DMS53 (cell line): ENCODE results near the gene EMC1.
"Not testable (repeated sequence)": the region's sequence is repeated elsewhere in the genome, so short reads cannot be mapped to it uniquely, and the experiment has no call there.

Experiments
- DNase-seq: peaks from one replicate; lab custom pipeline; 2025; lab: John Stamatoyannopoulos, UW

EMC1 gene

DNA sequence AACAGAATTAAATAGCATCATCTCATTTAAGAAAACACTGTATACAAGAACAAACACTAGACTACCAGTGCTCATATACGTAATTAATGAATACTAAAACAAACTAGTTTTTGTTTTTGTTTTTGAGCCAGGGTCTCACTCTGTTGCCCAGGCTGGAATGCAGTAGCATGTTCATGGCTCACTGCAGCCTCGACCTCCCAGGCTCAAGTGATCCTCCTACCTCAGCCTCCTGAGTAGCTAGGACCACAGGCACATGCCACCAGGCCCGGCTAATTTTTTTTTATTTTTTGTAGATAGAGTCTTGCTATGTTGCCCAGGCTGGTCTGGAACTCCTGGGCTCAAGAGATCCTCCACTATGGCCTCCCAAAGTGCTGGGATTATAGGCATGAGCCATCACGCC lies 34.7 kb downstream of the EMC1 start:
- DNase-seq, result not testable (repeated sequence)

DNA sequence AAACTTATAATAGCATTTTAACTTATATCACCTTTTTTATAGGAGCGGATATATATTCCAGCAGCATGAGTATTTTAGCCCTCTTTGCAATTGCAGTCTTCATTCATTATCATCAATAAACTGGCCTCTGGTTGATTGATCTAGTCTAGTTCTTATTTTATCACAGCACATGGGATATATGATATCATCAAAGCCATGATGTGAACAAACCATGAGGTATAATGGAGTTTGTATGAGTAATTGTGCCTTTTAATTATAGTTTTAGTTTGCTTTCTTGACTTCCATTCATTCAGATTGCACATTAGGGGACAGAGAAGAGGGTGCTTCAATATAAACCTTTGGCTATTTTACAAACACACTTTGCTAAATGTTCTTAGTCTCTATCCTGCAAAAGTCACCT lies 37.7 kb downstream of the EMC1 start:
- no peak for DNase-seq

DNA sequence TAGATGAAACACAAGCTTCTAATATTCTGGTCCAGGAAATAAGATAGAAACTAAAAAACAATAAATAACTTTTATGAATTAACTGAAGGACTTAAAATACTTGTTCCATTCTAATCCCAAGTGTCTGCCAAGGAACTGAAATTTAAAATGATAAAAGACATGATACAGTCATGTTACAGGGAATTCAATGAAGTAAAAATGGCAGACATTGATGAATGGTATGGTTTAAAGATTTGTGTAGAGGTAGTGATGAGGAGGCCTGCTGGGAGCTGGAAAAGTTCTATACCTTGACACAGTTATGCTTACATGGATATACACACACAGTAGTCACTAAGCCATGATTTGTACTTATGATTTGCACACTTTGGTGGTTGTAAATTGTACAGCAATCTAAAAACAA lies 39.2 kb downstream of the EMC1 start:
- DNase-seq, result no peak

DNA sequence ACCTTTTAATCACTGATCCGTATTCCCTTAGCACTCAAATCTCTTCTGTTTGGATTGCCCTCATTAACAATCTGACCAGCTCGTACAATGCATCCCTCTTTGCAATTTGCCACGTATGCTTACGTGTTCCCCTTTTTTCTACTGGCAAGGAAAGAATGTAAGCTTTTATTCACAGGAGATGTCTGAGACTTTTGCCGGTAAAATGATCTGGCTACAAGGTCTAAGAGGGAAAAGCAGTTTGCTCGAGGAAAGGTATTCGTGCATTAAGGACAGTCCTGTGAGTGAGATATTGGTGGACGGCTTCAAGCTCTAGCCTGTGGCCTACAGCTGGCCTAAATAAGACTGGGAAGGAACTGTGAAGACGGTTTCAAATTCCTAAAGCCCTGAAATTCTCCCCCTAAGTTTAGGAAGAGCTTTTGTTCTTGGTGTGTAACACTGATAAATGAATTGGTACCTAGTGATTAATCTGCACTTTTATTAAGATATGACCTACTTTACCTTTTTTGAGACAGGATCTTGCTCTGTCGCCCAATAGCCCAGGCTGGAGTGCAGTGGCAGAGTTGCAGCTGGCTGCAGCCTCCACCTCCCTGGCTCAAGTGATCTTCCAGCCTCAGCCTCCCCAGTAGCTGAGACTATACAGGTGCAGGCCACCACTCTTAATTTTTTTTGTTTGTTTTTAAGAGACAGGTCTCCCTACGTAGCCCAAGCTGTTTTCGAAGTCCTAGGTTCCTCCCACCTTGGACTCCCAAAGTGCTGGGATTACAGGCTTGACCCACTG lies 40.4 kb downstream of the EMC1 start:
- peak; percentile 61 for DNase-seq

DNA sequence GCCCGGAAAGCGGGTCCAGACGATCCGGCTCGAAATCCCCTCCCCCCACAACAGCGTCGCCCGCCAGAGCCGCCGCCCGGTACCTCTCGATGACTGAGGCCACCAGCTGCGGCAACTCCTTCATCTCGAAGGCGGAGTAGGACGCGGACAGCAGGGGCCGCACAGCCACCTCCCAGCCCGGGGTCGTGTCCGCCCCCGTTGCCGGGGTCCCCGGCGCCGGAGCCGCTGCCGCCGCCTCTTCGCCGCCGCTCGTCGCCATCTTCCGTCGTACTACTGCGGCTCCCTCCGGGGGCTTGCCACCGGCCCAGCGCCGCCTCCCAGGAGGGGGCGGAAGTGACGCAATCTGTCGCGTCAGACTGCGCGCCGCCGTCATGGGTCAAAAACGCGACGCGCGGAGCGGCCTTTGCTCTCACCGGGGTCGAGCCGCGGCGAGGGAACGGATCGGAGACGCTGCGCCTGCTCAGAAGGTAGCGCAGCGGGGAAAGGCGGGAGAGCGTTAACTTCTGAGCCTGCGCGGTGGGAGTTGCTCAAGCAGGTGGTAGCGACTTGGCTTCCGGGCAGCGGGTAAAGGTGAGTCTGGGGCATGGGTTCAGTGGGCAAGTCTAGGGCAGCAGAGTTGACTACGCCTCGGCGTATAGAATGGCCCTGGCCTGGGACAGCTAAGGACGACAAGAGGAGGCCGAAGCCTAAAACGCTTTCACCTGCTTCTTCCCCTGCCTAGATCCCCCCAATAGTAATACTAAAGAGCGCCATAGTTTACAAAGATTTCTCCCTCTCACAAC lies 41.1 kb downstream of the EMC1 start, which contains the start of gene UBR4:
UBR4 (minus strand) TSS at position 277 of the 782 bp plus-strand sequence; CDS start at position 259, 18 bp downstream.
- peak; percentile 99 for DNase-seq

DNA sequence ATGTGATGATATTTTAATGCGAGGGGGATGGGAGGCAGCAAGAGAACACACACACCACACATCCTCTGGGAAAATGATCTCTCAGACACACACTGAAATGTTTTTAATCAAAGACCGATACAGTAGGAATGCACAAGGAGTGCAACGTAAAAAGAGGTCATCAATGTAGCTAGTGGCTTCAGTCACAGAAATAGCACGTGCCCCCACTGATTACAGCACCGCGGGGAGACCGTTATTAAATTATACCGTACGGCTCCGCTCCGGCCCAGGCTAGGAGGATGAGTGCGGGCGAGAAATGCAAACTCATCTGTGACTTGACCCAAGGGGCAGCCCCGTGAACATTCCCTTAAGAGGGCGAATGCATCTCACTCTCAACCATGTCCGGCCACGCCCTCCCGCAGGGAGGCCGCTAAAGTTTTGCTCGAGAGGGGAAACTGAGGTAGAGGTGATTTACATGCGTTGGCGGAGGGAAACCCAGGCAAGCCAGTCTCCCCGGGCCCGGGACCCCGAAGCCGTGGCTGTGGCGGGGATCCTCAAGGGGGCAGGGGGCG lies 41.8 kb downstream of the EMC1 start:
- peak; percentile 55 for DNase-seq

DNA sequence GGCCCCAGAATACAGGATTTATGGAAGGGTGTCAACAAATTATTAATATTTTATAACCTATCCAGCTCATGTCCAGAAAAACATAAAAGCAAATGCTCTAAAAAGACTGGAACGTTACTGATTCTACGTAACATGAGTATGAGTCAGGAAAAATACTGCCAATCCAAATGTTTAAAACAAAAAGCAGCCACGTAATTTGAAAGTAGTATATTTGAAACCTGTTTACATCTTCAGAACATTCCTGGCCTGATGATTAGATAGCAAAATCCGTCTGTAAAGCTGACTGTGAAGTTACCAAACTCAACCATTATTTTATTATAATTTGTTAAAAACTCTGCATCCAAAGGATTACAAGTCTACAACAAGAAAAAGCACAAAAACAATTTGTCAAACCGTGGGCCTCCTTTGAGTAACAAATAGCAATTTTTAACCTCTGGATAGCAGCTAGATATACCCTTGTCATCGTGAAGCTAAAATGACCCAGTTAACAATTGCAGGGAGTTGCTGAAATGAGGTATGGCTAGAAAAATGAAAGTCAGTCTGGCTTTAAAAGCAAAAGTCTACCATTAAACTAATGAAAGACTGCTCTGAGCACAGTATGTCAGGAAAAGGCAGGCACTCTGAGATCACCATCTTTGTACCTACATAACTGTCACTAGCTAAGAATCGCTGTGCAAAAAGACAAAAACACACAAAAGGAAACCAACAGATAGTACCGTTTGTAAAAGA lies 42.5 kb downstream of the EMC1 start:
- DNase-seq, result no peak

DNA sequence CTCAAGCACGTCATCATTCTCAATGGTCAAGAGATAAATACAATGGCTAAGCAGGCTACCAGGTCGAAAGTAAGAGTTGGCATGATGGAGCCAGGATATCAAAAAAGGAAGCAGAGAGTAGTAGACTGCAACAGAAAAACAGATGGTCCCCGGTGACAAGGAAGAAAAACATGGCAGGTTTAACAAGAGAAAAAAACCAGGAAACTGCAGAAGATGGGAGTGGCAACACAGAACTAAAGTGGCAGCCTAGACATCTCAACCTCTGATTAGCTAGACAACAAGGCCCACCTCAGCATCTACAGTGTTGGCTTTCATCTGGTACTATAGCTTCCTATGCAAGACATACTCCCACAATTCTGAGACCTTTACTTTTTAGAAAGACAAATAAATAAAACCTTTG lies 44.4 kb downstream of the EMC1 start:
- DNase-seq, result no peak

DNA sequence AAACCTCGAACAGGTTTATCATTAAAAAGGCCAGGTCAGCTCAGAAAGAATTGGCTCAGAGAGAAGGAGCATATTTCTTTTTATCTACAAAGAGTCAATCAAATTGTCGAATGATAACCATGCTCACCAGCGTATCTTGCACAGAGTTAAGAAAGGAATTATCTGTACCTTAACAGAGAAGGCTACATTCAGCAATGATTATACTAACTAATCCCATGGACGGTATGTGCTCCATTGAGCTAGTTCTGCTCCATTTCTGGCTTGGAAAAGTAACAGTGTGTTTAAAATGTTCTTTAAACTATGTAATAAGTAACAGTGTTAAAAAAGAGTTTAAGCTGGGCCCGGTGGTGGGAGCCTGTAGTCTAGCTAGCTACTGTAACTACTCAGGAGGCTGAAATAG lies 45.5 kb downstream of the EMC1 start:
- no peak for DNase-seq

DNA sequence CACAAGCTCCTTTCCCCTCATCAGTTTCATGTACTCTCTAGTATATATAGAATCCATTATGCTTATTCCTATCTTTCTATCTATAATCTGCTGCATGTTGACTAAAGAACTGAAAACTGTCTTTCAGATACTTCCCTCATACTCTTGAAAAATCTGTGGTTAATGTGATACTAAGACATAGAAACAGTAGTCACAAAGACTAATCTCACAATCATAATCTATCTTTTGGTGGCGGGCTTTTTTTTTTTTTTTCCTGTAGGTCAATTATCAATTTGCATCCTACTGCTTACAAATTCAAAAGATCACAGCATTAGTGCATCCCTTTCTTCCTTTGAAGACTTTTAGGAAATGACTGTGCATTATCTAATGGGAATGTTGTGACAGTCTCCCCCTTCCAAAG lies 45.9 kb downstream of the EMC1 start:
- DNase-seq, result no peak

DNA sequence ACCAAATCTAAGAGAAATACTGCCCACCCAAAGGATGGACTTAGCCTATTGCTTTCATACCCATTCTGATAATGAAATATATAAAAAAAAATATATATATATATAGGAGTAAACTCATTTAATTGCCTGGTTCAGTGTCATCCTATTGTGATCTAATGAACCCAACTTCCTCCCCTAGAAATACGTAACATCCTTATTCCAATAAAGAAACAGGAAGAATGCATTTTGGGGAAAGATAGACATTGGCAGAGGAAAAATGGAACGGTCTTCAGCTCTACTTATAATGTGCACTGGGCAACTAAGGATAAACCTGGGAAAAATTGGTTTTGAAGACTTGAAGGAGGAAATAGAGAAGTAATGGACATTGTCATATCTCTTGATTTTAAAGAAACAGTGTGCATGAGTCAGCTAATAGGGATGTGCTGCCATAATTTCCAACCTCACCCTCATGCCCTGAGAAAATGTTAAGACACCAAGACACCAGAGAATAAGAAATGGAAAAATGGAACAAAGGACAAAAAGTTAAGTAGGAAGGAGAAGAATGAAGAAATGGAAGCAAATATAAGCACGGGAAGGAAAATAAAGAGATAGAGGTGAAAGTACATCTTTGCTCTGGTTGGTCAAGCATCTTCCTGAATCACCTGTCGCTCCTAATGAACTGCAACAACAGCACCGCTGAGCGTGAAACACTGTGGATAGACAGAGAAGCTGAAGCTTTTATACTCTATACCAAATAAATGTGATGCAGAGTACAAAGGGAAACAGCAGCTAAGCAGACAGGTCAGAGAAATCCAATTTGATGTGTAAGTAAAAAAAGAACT lies 46.7 kb downstream of the EMC1 start:
- DNase-seq, result no peak

DNA sequence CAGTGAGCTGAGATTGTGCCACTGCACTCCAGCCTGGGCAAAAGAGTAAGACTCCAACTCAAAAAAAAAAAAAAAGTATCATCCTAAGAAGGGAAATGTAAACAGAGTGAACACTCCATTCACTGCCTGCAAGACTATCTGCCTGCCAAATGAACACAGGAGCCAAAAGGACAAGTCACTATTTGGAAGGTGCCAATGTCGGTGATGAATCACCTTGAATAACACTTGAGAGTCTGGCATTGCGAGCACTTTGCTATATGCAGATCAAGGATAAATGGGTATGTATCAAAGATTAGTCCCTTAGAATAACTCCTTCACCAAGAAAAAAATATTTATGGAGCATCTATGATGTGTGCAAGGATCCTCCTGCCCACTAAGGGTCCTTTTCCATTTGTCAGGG lies 47.9 kb downstream of the EMC1 start:
- DNase-seq, result peak; percentile 25

DNA sequence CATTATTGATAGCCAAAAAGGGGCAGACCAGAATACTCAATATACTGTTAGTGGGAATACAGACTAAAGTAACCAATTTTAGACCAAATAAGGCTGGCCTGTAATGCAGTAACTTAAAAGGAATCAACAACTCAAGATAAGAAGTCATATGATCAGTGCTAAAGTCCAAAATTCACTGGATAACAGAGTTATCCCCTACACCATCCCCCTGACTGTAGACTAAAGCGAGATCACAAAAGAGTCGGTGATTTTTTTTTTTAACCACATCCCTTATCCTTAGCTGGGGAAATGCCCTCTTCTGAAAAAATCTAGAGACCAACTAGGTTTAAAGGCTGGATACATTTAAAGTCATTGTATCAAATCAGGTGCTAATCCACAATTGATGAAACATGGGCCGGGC lies 48.9 kb downstream of the EMC1 start:
- no peak for DNase-seq

DNA sequence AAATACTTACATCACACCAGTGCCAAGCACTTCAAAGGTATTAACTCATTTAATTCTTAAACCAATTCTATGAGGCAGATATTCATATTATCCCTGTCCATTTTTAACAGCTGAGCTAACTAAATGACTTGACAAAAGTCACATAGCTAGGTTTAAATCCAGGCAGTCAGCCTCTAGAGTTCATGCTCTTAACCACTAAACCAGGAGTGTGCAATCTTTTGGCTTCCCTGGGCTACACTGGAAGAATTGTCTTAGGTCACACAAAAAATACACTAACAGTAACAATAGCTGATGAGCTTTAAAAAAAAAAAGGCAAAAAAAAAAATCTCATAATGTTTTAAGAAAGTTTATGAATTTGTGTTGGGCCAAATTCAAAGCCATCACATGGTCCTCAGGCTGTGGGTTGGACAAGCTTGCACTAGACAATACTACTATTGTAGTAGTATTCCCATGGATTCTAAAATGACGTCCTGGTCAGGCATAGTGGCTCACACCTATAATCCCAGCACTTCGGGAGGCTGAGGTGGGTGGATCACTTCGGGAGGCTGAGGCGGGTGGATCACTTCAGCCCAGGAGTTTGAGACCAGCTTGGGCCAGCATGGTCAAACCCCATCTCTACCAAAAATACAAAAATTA lies 51.2 kb downstream of the EMC1 start:
- no peak for DNase-seq

DNA sequence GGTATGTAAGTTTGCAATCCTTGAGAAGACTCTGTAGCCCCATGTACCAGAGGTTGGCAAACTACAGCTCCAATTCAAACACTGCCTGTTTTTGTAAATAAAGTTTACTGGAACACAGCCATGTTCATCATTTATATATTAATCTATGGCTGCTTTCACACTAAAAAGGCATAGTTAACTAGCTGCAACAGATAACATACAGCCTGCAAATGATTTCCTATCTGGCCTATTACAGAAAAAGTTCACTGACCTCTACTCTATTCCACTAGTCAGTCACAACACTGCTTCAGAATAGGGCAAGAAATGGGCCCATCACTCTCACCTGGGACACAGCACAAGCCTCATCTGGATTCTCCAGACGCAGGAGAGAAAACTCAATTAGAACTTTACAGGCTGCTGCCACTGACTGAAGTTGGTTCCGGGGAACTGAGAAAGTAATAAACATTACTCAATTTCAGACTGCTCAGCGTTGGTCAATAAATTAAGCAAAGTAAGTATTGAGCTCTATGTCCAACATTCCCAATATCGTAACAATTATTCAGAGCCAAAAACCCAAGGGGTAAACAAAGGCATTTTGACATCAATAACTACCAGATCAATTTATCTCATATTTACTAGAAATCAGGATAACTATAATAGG lies 51.9 kb downstream of the EMC1 start:
- no peak for DNase-seq

DNA sequence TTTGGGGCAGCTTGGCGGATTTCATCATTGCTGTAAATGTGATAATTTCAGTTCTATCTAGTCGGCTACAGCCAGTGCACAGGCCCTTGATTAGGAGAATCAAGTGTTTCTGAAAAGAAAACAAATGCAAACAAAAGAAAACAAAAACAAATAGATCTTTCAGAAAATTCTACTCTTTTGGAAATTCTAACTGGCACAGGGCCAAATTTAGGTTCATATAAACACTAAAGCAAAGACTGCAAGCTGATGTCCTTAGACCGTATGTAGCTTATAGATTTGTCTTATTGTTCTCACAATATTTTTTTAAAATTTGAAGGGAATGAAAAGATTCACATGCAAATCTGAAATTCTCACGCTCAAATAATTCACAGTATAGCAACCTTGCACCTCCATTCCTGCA lies 52.5 kb downstream of the EMC1 start:
- no peak for DNase-seq

DNA sequence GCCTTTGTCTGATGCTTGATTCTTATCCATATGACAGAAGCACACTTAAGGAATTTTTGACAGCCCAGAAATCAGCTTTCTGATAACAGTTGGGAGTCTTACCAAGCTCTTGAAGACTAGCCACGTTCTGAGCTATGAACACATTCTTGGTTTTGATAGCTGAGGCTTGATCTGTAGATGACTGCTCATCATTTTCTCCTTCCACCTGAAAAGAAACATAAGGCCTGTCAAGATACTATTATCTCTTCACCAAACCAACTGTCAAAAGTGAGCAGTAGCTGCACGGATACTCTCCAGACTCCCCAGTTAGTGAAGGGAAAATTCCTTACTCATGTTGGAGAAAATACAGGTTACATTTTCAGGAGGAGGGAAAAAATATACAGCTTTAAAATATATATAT lies 53.5 kb downstream of the EMC1 start:
- DNase-seq, result no peak

DNA sequence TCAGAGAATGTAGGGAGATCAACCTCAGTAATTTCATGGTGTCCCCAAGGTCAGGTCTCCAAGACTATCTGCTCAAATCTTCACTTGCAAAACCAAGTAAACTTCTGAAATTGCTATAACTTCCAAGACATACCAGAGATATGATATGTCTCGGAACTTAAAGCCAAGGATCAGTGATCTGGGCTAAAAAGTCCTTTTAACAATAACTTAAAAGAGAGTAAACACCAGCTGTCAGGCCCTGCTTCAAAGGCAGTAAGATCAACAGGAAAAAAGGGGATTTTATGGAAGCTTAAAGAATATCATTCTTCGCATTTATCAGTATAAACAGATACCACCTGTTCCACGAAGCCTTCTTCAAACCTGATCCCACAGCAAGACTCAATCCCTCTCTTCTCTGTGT lies 55.0 kb downstream of the EMC1 start:
- no peak for DNase-seq

DNA sequence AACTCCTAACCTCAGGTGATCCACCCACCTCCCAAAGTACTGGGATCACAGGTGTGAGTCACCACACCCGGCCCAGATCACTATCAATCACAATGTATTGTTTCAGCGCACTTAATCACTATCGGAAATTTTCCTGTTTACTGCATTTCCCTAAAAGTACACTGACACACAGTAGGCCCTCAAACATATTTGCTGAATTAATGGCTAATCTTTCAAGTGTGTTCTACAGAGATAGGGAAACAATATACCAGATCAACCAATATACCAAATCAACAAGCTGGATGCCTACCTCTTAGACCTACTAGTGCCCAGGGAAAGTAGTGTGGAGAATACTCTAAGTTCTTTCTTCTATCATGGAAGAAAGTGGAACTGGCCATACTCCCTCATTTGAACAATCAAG lies 58.3 kb downstream of the EMC1 start:
- DNase-seq, result no peak

DNA sequence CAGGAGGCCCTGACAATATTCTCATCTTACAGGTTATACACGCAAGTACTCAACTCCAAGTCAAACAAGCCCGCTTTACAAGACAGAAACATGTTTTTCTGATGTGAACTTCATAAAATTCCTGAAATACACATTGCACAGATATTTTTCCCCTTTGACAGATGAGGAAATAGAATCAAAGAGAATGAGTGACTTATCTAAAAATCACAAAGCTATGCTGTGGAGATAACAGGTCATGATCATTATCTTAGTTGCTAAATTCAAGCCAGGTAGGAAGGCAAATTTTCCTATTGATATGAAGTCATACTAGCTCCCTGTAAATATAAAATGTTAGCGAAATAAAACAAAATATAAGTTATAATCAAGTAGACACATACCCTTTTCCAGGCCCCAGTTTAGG lies 59.5 kb downstream of the EMC1 start:
- no peak for DNase-seq

DNA sequence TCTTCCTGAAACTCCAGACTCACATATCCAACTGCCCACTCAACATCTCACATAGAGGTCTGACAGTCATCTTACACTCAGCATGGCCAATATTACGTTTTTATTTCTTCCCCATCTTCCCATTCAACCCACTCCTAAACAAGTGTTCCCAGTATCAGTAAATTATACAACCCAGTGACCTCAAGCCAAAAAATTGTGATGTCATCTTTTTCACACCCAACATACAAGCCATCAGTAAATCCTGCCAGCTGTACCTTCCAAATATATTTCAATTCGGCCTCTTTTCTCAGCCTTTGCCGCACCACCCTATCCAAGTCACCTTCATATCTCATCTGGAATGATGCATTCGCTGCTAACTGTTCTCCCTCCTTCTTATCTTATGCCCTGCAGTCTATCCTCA lies 60.9 kb downstream of the EMC1 start:
- no peak for DNase-seq
